HL-60/S4 (cell line): ENCODE measurements around the gene SLC51B.
"Not testable (repeated sequence)": the region's sequence is repeated elsewhere in the genome, so short reads cannot be mapped to it uniquely, and the experiment has no call there.

Experiments used
- in situ Hi-C: fragments of 300-500 bp; cut with MboI; formaldehyde crosslinking; loops from 2 replicates; pipeline ENCODE4 v1.14.3; 2022; ENCODE audit warnings: low sequenced_read_pairs

Gene SLC51B

GRCh38 chr15:65062726-65063125 lies 17.5 kb downstream of the SLC51B start:
- in situ Hi-C loops = no loop called here

GRCh38 chr15:65066001-65066634 lies 20.9 kb downstream of the SLC51B start:
- in situ Hi-C loops = no loop called here

- in situ Hi-C loops = no loop called here
Observed at GRCh38 chr15:65066635-65067316, 21.6 kb downstream of the SLC51B start.

- in situ Hi-C loops = no loop called here
Observed at GRCh38 chr15:65067317-65067644, 22.1 kb downstream of the SLC51B start.

GRCh38 chr15:65067645-65068402 lies 22.6 kb downstream of the SLC51B start, which contains the start of gene RASL12:
RASL12 (minus strand) TSS chr15:65067991; CDS start chr15:65067835, 156 bp downstream.
- in situ Hi-C loops = no loop called here

- in situ Hi-C loops = no loop called here
Observed at GRCh38 chr15:65068403-65068788, 23.2 kb downstream of the SLC51B start.

- in situ Hi-C loops = no loop called here
Observed at GRCh38 chr15:65069179-65069578, 24.0 kb downstream of the SLC51B start.

GRCh38 chr15:65069779-65070546 lies 24.8 kb downstream of the SLC51B start:
- in situ Hi-C loops = no loop called here

- in situ Hi-C loops = no loop called here
Observed at GRCh38 chr15:65071381-65071811, 26.2 kb downstream of the SLC51B start.

GRCh38 chr15:65072027-65072426 lies 26.8 kb downstream of the SLC51B start:
- in situ Hi-C loops = no loop called here

GRCh38 chr15:65072617-65073016 lies 27.4 kb downstream of the SLC51B start:
- in situ Hi-C loops = no loop called here

GRCh38 chr15:65074946-65075345 lies 29.8 kb downstream of the SLC51B start:
- in situ Hi-C loops = not testable (repeated sequence)

GRCh38 chr15:65075607-65076395 lies 30.6 kb downstream of the SLC51B start:
- in situ Hi-C loops = not testable (repeated sequence)

- in situ Hi-C loops = no loop called here
Observed at GRCh38 chr15:65076486-65077290, 31.5 kb downstream of the SLC51B start, which contains the start of gene KBTBD13. KBTBD13 (plus strand) TSS chr15:65076746; CDS start chr15:65076816, 70 bp downstream.

- in situ Hi-C loops = no loop called here
Observed at GRCh38 chr15:65077291-65077980, 32.2 kb downstream of the SLC51B start.

GRCh38 chr15:65077981-65078352 lies 32.8 kb downstream of the SLC51B start:
- in situ Hi-C loops = no loop called here

- in situ Hi-C loops = no loop called here
Observed at GRCh38 chr15:65079580-65079979, 34.4 kb downstream of the SLC51B start.

- in situ Hi-C loops = no loop called here
Observed at GRCh38 chr15:65081270-65081669, 36.1 kb downstream of the SLC51B start.

GRCh38 chr15:65081758-65082157 lies 36.6 kb downstream of the SLC51B start:
- in situ Hi-C loops = no loop called here
